ENCODE data around the gene GSE1.

- TF ChIP-seq POLR2A (IDR thresholded peaks at IDR 0.05), result no peak
- TF ChIP-seq CTCF (IDR thresholded peaks at IDR 0.05), result no peak
Measured at GRCh38 chr16:85687651-85688471, 74.7 kb downstream of the GSE1 start.

All from thyroid gland (tissue), 4 donors.